Measurements from ENCODE around the gene ZCCHC12. TPM values are rescaled to one million over a fixed set of nuclear protein-coding genes. Genes with fewer than 3 reads are reported as not detected.
A peak's percentile ranks its signal among the peaks of the same experiment; 100 is the strongest.
"Not testable (repeated sequence)": the region's sequence is repeated elsewhere in the genome, so short reads cannot be mapped to it uniquely, and the experiment has no call there.

Gene ZCCHC12
- total and polyA plus RNA-seq, 12 donors: 0.01 to 0.17 TPM; not detected in 10

- ATAC-seq: no peak
- no peaks in the 10 kb centered on the region for H3K4me1 ChIP-seq
- 60 to 62% methylated on average over 5 of the region's 5 CpGs for WGBS, 2 donors
Measured at GRCh38 chrX:118795528-118796280, 27.9 kb upstream of the ZCCHC12 start.

GRCh38 chrX:118802857-118803256 is 20.8 kb upstream of the ZCCHC12 start:
- TF ChIP-seq CTCF (IDR thresholded peaks at IDR 0.05): no peak
- DNase-seq (peak in 1 of 2 donors; percentile 11), ATAC-seq (peak in 1 of 8 donors; percentile 59)
- Histone ChIP-seq H3K27me3 (peaks cover 0 to 3% (median 0%) of the 10 kb centered on the region in 7 donors), H3K27ac (no peak overlapping the region), H3K4me1 (peaks cover 0 to 10% (median 0%) of the 10 kb centered on the region in 9 donors), H3K9me3 (peaks cover 0 to 6% (median 0%) of the 10 kb centered on the region in 11 donors), H3K4me3 (no peak overlapping the region), H3K36me3 (no peaks in the 10 kb centered on the region)
- WGBS, 2 donors: 16 to 27% methylated on average over 1 of the region's 1 CpG
- intact Hi-C loops (cut with DNase I): loop anchor here in 3 of 10 donors (10.0 kb wide), 2 partner anchors 158 to 198 kb away; no protein-coding TSS in a partner anchor

More at GRCh38 chrX:118795528-118796280, 27.9 kb upstream of the ZCCHC12 start:
- Histone ChIP-seq H3K27me3 (peaks cover 0 to 7% (median 0%) of the 10 kb centered on the region in 7 donors), H3K27ac (peak overlapping the region in 2 of 10 donors; percentile 22 to 28), H3K9me3 (no peaks in the 10 kb centered on the region), H3K4me3 (no peak overlapping the region), H3K36me3 (peaks cover 0 to 17% (median 0%) of the 10 kb centered on the region in 9 donors)
- intact Hi-C loops (cut with DNase I): no loop called here
- TF ChIP-seq CTCF (IDR thresholded peaks at IDR 0.05): no peak
- no peak for DNase-seq

GRCh38 chrX:118807151-118808017 is 16.2 kb upstream of the ZCCHC12 start:
- intact Hi-C loops (cut with DNase I): loop anchor here (2.0 to 10.0 kb wide), 7 partner anchors 45 to 203 kb away; no protein-coding TSS in a partner anchor
- ATAC-seq (peak in 4 of 8 donors; percentile 49 to 71 (median 58)), DNase-seq (peak in 1 of 2 donors; percentile 17)
- H3K4me1 ChIP-seq: peaks cover 0 to 8% (median 0%) of the 10 kb centered on the region in 9 donors
- H3K27ac ChIP-seq: no peak overlapping the region
- TF ChIP-seq CTCF (IDR thresholded peaks at IDR 0.05): peak; percentile 28 to 72 (median 65)
- H3K27me3 ChIP-seq: peaks cover 0 to 20% (median 0%) of the 10 kb centered on the region in 7 donors
- peaks cover 0 to 6% (median 0%) of the 10 kb centered on the region in 11 donors for H3K9me3 ChIP-seq
- H3K36me3 ChIP-seq: no peaks in the 10 kb centered on the region
- WGBS, 2 donors: 41% methylated on average over 4 of the region's 4 CpGs
- no peak overlapping the region for H3K4me3 ChIP-seq

GRCh38 chrX:118817257-118817656 is 6.4 kb upstream of the ZCCHC12 start:
- 83 to 87% methylated on average over 4 of the region's 4 CpGs for WGBS, 2 donors
- H3K27me3 ChIP-seq: peaks cover 0 to 14% (median 0%) of the 10 kb centered on the region in 7 donors
- H3K9me3 ChIP-seq; DNase-seq; ATAC-seq; H3K4me3 ChIP-seq; H3K36me3 ChIP-seq; H3K4me1 ChIP-seq; H3K27ac ChIP-seq; intact Hi-C loops (cut with DNase I): not testable (repeated sequence)
